Esophagus muscularis mucosa (tissue), 3 donors: Measurements from ENCODE around the gene NRXN3.

ENCODE experiments used
- POLR2A ChIP-seq: fragments of 450-650 bp; IDR thresholded peaks from one replicate; pipeline ENCODE4 v1.6.1; 2017; ENCODE audit warnings: antibody characterized with exemption, moderate library complexity, mild to moderate bottlenecking, low read depth
- TF ChIP-seq, protein P1 (sequence below), 3 experiments: fragments of 200-600 bp in 2 of 3; fragments of 450-650 bp in 1 of 3; sonication (generic) in 2 of 3; IDR thresholded peaks; one replicate each; pipeline ENCODE4 v1.5.1; 2017 to 2019; ENCODE audit warnings: antibody characterized with exemption in 3 of 3, mild to moderate bottlenecking in 2 of 3, moderate library complexity in 1 of 3

DNA sequence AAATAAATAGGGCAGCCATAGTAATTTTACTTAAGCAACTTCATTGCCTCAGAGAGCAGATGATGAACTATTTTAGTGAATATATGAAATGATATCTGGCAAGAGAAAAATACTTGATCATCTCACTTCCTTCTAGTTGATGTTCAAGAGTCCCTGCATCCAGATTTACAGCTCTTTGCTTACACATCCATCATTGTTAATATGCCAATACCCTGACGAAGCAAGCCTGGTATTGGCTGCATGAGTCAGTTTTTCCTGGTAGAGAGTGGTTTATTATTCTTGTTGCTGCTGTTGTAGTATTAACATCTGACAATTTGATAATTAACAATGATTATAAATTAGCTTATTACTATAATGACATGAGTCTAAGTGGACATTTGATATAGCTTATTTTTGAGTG lies 681.9 kb downstream of the NRXN3 start:
- TF ChIP-seq, protein P1, sequence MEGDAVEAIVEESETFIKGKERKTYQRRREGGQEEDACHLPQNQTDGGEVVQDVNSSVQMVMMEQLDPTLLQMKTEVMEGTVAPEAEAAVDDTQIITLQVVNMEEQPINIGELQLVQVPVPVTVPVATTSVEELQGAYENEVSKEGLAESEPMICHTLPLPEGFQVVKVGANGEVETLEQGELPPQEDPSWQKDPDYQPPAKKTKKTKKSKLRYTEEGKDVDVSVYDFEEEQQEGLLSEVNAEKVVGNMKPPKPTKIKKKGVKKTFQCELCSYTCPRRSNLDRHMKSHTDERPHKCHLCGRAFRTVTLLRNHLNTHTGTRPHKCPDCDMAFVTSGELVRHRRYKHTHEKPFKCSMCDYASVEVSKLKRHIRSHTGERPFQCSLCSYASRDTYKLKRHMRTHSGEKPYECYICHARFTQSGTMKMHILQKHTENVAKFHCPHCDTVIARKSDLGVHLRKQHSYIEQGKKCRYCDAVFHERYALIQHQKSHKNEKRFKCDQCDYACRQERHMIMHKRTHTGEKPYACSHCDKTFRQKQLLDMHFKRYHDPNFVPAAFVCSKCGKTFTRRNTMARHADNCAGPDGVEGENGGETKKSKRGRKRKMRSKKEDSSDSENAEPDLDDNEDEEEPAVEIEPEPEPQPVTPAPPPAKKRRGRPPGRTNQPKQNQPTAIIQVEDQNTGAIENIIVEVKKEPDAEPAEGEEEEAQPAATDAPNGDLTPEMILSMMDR (IDR thresholded peaks at IDR 0.05), result no peak
- no peak for TF ChIP-seq POLR2A
